PC-9 (cell line): ENCODE data around the gene BMP8B. TPM values are rescaled to one million over a fixed set of nuclear protein-coding genes. Genes with fewer than 3 reads are reported as not detected.

Source experiments
- BruUV-seq: library from RNA; stranded (reverse); fragments of 400-500 nt; replicated peaks from 2 replicates; lab custom pipeline; 2021; lab: Mats Ljungman, UMichigan
- CTCF ChIA-PET: fragments of 300-600 bp; sonication (Branson Sonifier 250); formaldehyde crosslinking; loops from one replicate; lab custom pipeline; 2022; ENCODE audit warnings: antibody characterized with exemption; lab: Charles Lee
- POLR2A ChIA-PET: fragments of 300-600 bp; sonication (Branson Sonifier 250); formaldehyde crosslinking; loops from one replicate; lab custom pipeline; 2022; ENCODE audit warnings: antibody characterized with exemption; ENCODE audit not compliant: unreplicated experiment; lab: Charles Lee
- DNase-seq, 2 experiments: peaks; one replicate each; pipeline versions ENCODE4 v3.0.0 to v3.0.0-alpha.2; 2015 to 2022; ENCODE audit warnings: mixed read lengths in 1 of 2
- H2AFZ ChIP-seq: fragments of 200-600 bp; sonication (generic); 2 replicates; pipeline ENCODE4 v1.8.1; 2017; ENCODE audit warnings: antibody characterized with exemption
- H3F3A ChIP-seq: fragments of 200-600 bp; sonication (generic); 2 replicates; pipeline ENCODE4 v1.8.1; 2017; ENCODE audit warnings: antibody characterized with exemption, mild to moderate bottlenecking, low read depth; ENCODE audit not compliant: insufficient read depth
- H3K27ac ChIP-seq: fragments of 200-600 bp; sonication (generic); 2 replicates; pipeline ENCODE4 v1.6.1; 2016; ENCODE audit warnings: mixed run types
- H3K27me3 ChIP-seq: fragments of 200-600 bp; sonication (generic); 2 replicates; pipeline ENCODE4 v1.6.1; 2016; ENCODE audit warnings: low read depth, mixed run types; ENCODE audit not compliant: insufficient read depth
- H3K36me3 ChIP-seq: fragments of 200-600 bp; sonication (generic); 2 replicates; pipeline ENCODE4 v1.6.1; 2016; ENCODE audit warnings: low read depth, mixed run types
- H3K4me1 ChIP-seq: fragments of 200-600 bp; sonication (generic); replicated peaks from 2 replicates; pipeline ENCODE4 v1.6.1; 2016; ENCODE audit warnings: mixed run types; ENCODE audit not compliant: insufficient read depth
- H3K4me2 ChIP-seq: fragments of 200-600 bp; sonication (generic); 2 replicates; pipeline ENCODE4 v1.6.1; 2017; ENCODE audit warnings: mixed run types
- H3K4me3 ChIP-seq: fragments of 200-600 bp; sonication (generic); 2 replicates; pipeline ENCODE4 v1.6.1; 2016; ENCODE audit warnings: mixed run types
- H3K79me2 ChIP-seq: fragments of 200-600 bp; sonication (generic); 2 replicates; pipeline ENCODE4 v1.6.1; 2017; ENCODE audit warnings: low read depth, mixed run types
- H3K9me2 ChIP-seq: fragments of 200-600 bp; sonication (generic); 2 replicates; pipeline ENCODE4 v1.8.1; 2017; ENCODE audit warnings: mild to moderate bottlenecking; ENCODE audit not compliant: insufficient read depth
- H3K9me3 ChIP-seq: fragments of 200-600 bp; sonication (generic); 2 replicates; pipeline ENCODE4 v1.8.1; 2016; ENCODE audit warnings: low read depth; ENCODE audit not compliant: insufficient read depth
- H4K20me1 ChIP-seq: fragments of 200-600 bp; sonication (generic); 2 replicates; pipeline ENCODE4 v1.8.1; 2017; ENCODE audit not compliant: insufficient read depth
- CTCF ChIP-seq: fragments of 200-600 bp; sonication (generic); conservative IDR thresholded peaks from 2 replicates; pipeline ENCODE4 v1.6.1; 2017; ENCODE audit warnings: mixed run types, antibody characterized with exemption, mild to moderate bottlenecking, moderate library complexity
- EZH2 ChIP-seq: fragments of 200-600 bp; sonication (generic); IDR thresholded peaks from 2 replicates; pipeline ENCODE4 v1.8.0; 2017; ENCODE audit warnings: antibody characterized with exemption, low read depth
- intact Hi-C: fragments of 100-400 bp; cut with micrococcal nuclease; formaldehyde crosslinking; loops from one replicate; pipeline ENCODE4 v1.10.0; 2022; ENCODE audit not compliant: unreplicated experiment
- total RNA-seq: library from RNA; stranded (reverse); gene quantifications from 2 replicates; pipeline ENCODE4 v1.2.3, GENCODE V29; 2021

The BMP8B gene
- total RNA-seq, 1 experiment from 2014 or later = 2.4 TPM

GRCh38 chr1:39805385-39805784 is 16.7 kb upstream of the BMP8B start:
- no peak for TF ChIP-seq CTCF
- TF ChIP-seq EZH2 = no peak
- H3K4me2 ChIP-seq = no peak overlapping the region
- no peak overlapping the region for H2AFZ ChIP-seq
- H3K36me3 ChIP-seq = no peaks in the 10 kb centered on the region
- POLR2A ChIA-PET = no interaction called here
- H3K27ac ChIP-seq = no peak overlapping the region
- no peak overlapping the region for H3K4me3 ChIP-seq
- no peaks in the 10 kb centered on the region for H4K20me1 ChIP-seq
- CTCF ChIA-PET = interaction anchor here (0.6 kb wide), 1 partner anchor 1406 kb away, joined by 3 read pairs; no protein-coding TSS in a partner anchor
- peaks cover 13% of the 10 kb centered on the region for H3F3A ChIP-seq
- intact Hi-C loops = no loop called here
- no peaks in the 10 kb centered on the region for H3K9me3 ChIP-seq
- H3K9me2 ChIP-seq = no peaks in the 10 kb centered on the region
- BruUV-seq = no TSS peak
- DNase-seq = no peak
- H3K79me2 ChIP-seq = no peaks in the 10 kb centered on the region
- H3K27me3 ChIP-seq = no peaks in the 10 kb centered on the region
- peaks cover 6% of the 10 kb centered on the region for H3K4me1 ChIP-seq

GRCh38 chr1:39802496-39803260 is 14.0 kb upstream of the BMP8B start:
- CTCF ChIA-PET = interaction anchor here (0.7 kb wide), 2 partner anchors 93 to 198 kb away, joined by 5 to 9 read pairs; no protein-coding TSS in a partner anchor
- no peak overlapping the region for H3K27ac ChIP-seq
- POLR2A ChIA-PET = interaction anchor here (0.6 kb wide), 1 partner anchor 42 kb away, joined by 3 read pairs; no protein-coding TSS in a partner anchor
- no peak overlapping the region for H3K4me3 ChIP-seq
- H3K9me3 ChIP-seq = no peaks in the 10 kb centered on the region
- no peak for DNase-seq
- H3K36me3 ChIP-seq = no peaks in the 10 kb centered on the region
- no peak for TF ChIP-seq EZH2
- TF ChIP-seq CTCF = no peak
- no peaks in the 10 kb centered on the region for H3K79me2 ChIP-seq
- H3F3A ChIP-seq = peaks cover 16% of the 10 kb centered on the region
- no TSS peak for BruUV-seq
- H2AFZ ChIP-seq = no peak overlapping the region
- peaks cover 13% of the 10 kb centered on the region for H3K4me1 ChIP-seq
- no peaks in the 10 kb centered on the region for H3K27me3 ChIP-seq
- no peak overlapping the region for H3K4me2 ChIP-seq
- H4K20me1 ChIP-seq = no peaks in the 10 kb centered on the region
- intact Hi-C loops = no loop called here
- H3K9me2 ChIP-seq = no peaks in the 10 kb centered on the region

GRCh38 chr1:39800471-39800835 is 11.8 kb upstream of the BMP8B start:
- no peak for TF ChIP-seq EZH2
- TF ChIP-seq CTCF = no peak
- intact Hi-C loops = no loop called here
- Histone ChIP-seq H3K4me1 (peaks cover 13% of the 10 kb centered on the region), H3K27ac (no peak overlapping the region), H4K20me1 (no peaks in the 10 kb centered on the region), H2AFZ (no peak overlapping the region), H3K9me2 (no peaks in the 10 kb centered on the region), H3K36me3 (no peaks in the 10 kb centered on the region), H3F3A (peaks cover 16% of the 10 kb centered on the region), H3K9me3 (no peaks in the 10 kb centered on the region), H3K4me3 (no peak overlapping the region), H3K4me2 (peak overlapping the region; percentile 5; the same call in 1 of the 2 replicates), H3K79me2 (no peaks in the 10 kb centered on the region), H3K27me3 (no peaks in the 10 kb centered on the region)
- ChIA-PET CTCF (interaction anchor here (0.6 to 1.2 kb wide), 5 partner anchors 78 to 1761 kb away, joined by 3 to 5 read pairs (median 4); no protein-coding TSS in a partner anchor), POLR2A (interaction anchor here (0.7 kb wide), 1 partner anchor 19 kb away, joined by 5 read pairs; no protein-coding TSS in a partner anchor)
- no peak for DNase-seq
- BruUV-seq = no TSS peak
